CD4-positive, alpha-beta T cell treated with Interleukin-1 beta for 1 hour (primary cell): Measurements from ENCODE around the gene LMOD1.
"Not testable (repeated sequence)": the region's sequence is repeated elsewhere in the genome, so short reads cannot be mapped to it uniquely, and the experiment has no call there.

Source experiments
- DNase-seq, 2 donors: peaks; one replicate each; pipeline ENCODE4 v3.0.0-alpha.2; 2020 to 2022

LMOD1 gene

GRCh38 chr1:201946224-201946908 is at the start of gene LMOD1:
Gene LMOD1 (minus strand): TSS chr1:201946548. CDS start chr1:201946340, 208 bp downstream.
- DNase-seq: no peak

- no peak for DNase-seq
Observed at GRCh38 chr1:201990427-201990826, 44.1 kb upstream of the LMOD1 start.

GRCh38 chr1:201989354-201990128 is 43.2 kb upstream of the LMOD1 start:
- DNase-seq: no peak

- no peak for DNase-seq
Observed at GRCh38 chr1:201988601-201989000, 42.3 kb upstream of the LMOD1 start.

- no peak for DNase-seq
Observed at GRCh38 chr1:201985355-201985754, 39.0 kb upstream of the LMOD1 start.

- no peak for DNase-seq
Observed at GRCh38 chr1:201984446-201984845, 38.1 kb upstream of the LMOD1 start.

- no peak for DNase-seq
Observed at GRCh38 chr1:201983380-201983805, 37.0 kb upstream of the LMOD1 start.

GRCh38 chr1:201982623-201983379 is 36.5 kb upstream of the LMOD1 start, which contains the start of gene RNPEP:
Gene RNPEP (plus strand): TSS chr1:201982648. CDS start chr1:201982667, 19 bp downstream.
- DNase-seq: peak; percentile 50 to 56

GRCh38 chr1:201982082-201982622 is 35.8 kb upstream of the LMOD1 start:
- peak; percentile 69 to 75 for DNase-seq

- DNase-seq: no peak
Observed at GRCh38 chr1:201970334-201971159, 24.2 kb upstream of the LMOD1 start.

GRCh38 chr1:201968202-201968925 is 22.0 kb upstream of the LMOD1 start:
- no peak for DNase-seq

- DNase-seq: no peak
Observed at GRCh38 chr1:201966171-201966570, 19.8 kb upstream of the LMOD1 start.

GRCh38 chr1:201964261-201964660 is 17.9 kb upstream of the LMOD1 start:
- no peak for DNase-seq

GRCh38 chr1:201962382-201962781 is 16.0 kb upstream of the LMOD1 start:
- not testable (repeated sequence) for DNase-seq

GRCh38 chr1:201958348-201958747 is 12.0 kb upstream of the LMOD1 start:
- no peak for DNase-seq

- no peak for DNase-seq
Observed at GRCh38 chr1:201955729-201956143, 9.4 kb upstream of the LMOD1 start.

- peak; percentile 93 for DNase-seq
Observed at GRCh38 chr1:201955009-201955728, 8.8 kb upstream of the LMOD1 start, which contains the start of gene TIMM17A. Gene TIMM17A (plus strand): TSS chr1:201955503. CDS start chr1:201955527, 24 bp downstream.

GRCh38 chr1:201954263-201955008 is 8.1 kb upstream of the LMOD1 start:
- no peak for DNase-seq

- DNase-seq: no peak
Observed at GRCh38 chr1:201949491-201949890, 3.1 kb upstream of the LMOD1 start.

- no peak for DNase-seq
Observed at GRCh38 chr1:201947697-201948008, 1.3 kb upstream of the LMOD1 start.
